Gastrocnemius medialis (tissue), 4 donors: ENCODE measurements around the gene TMEM109. TPM values are rescaled to one million over a fixed set of nuclear protein-coding genes. Genes with fewer than 3 reads are reported as not detected.

Source experiments
- ATAC-seq, 2 donors: fragments of 150-250 bp; one replicate each; pipeline ENCODE4 v1.9.1; 2016
- DNase-seq, 2 donors: peaks; one replicate each; pipeline ENCODE4 v3.0.0-alpha.2; 2019
- H3K27ac ChIP-seq, 4 donors: fragments of 200-600 bp; sonication (generic); 1 replicate in 1 of 4; 2 replicates in 3 of 4; pipeline ENCODE4 v1.5.1; 2016 to 2018; ENCODE audit warnings: mild to moderate bottlenecking in 2 of 4, moderate library complexity in 1 of 4
- H3K27me3 ChIP-seq, 3 donors: fragments of 200-600 bp; sonication (generic) in 2 of 3; 1 replicate in 1 of 3; 2 replicates in 2 of 3; pipeline versions ENCODE4 v1.5.1 to v1.6.0; 2016 to 2019; ENCODE audit warnings: mild to moderate bottlenecking in 1 of 3, moderate library complexity in 1 of 3
- H3K36me3 ChIP-seq, 2 donors: fragments of 200-600 bp; sonication (generic) in 1 of 2; one replicate each; pipeline ENCODE4 v1.5.1; 2017 to 2018
- H3K4me1 ChIP-seq, 2 donors: fragments of 200-600 bp; sonication (generic) in 1 of 2; one replicate each; pipeline ENCODE4 v1.5.1; 2016 to 2017; ENCODE audit warnings: mild to moderate bottlenecking in 2 of 2
- H3K4me3 ChIP-seq, 4 donors: fragments of 200-600 bp; sonication (generic) in 3 of 4; 1 replicate in 1 of 4; 2 replicates in 3 of 4; pipeline ENCODE4 v1.5.1; 2016 to 2019; ENCODE audit warnings: mild to moderate bottlenecking in 2 of 4
- H3K9me3 ChIP-seq, 3 donors: fragments of 200-600 bp; sonication (generic) in 2 of 3; 1 replicate in 1 of 3; 2 replicates in 2 of 3; pipeline ENCODE4 v1.5.1; 2016 to 2019
- POLR2A ChIP-seq, 2 donors: fragments of 450-650 bp; IDR thresholded peaks; one replicate each; pipeline ENCODE4 v1.6.1; 2017; ENCODE audit warnings: antibody characterized with exemption in 2 of 2, mild to moderate bottlenecking in 2 of 2, moderate library complexity in 2 of 2
- in situ Hi-C, 4 donors: fragments of 200-750 bp; cut with MboI; loops; one replicate each; pipeline versions ENCODE4 v1.15.0 to v1.8.0; 2017; ENCODE audit warnings: low sequenced_read_pairs in 4 of 4
- intact Hi-C: fragments of 100-400 bp; cut with DNase I; formaldehyde crosslinking; loops from one replicate; pipeline ENCODE4 v1.15.1; 2023; ENCODE audit warnings: low total_unique reads
- total RNA-seq, 4 donors: library from RNA; depleted of rRNA; stranded (reverse); fragments of >200 nt; gene quantifications; one replicate each; pipeline versions ENCODE4 v1.1.0 to v1.2.3, GENCODE V29; 2016
- TF ChIP-seq, protein P1 (sequence below), 5 experiments: fragments of 450-650 bp in 3 of 5; fragments of 200-600 bp in 2 of 5; sonication (generic) in 2 of 5; IDR thresholded peaks in 4 of 5; conservative IDR thresholded peaks in 1 of 5; 1 replicate in 4 of 5; 2 replicates in 1 of 5; pipeline ENCODE4 v1.5.1; 2016 to 2019; ENCODE audit warnings: antibody characterized with exemption in 5 of 5, mild to moderate bottlenecking in 3 of 5, moderate library complexity in 3 of 5

The TMEM109 gene
- total RNA-seq, 4 donors from 2014 or later = 56.5 to 105 (median 82.6) TPM

DNA sequence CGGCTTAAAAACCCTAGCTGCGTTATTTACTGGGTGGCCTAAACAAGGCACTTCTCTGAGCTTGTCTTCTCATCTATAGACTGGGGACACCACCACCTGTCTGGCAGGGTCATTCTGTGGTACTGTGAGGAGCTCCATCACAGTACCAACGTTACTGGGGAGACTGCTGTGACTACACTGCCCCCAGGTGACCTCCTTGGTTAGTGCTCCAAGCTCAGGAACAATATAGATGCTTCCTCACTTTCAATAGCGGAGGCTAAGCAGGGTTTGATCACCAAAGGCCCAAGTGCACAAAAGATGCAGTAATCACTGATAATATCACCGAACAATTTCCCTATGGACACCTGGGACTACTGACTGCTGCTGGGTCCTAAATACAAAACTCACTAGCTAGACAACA, 26.4 kb upstream of the TMEM109 start:
- Histone ChIP-seq H3K4me3 (no peak overlapping the region), H3K4me1 (no peaks in the 10 kb centered on the region), H3K27me3 (no peaks in the 10 kb centered on the region), H3K9me3 (no peaks in the 10 kb centered on the region), H3K36me3 (peaks cover 0 to 24% of the 10 kb centered on the region in 2 donors), H3K27ac (no peak overlapping the region)
- TF ChIP-seq, protein P1, sequence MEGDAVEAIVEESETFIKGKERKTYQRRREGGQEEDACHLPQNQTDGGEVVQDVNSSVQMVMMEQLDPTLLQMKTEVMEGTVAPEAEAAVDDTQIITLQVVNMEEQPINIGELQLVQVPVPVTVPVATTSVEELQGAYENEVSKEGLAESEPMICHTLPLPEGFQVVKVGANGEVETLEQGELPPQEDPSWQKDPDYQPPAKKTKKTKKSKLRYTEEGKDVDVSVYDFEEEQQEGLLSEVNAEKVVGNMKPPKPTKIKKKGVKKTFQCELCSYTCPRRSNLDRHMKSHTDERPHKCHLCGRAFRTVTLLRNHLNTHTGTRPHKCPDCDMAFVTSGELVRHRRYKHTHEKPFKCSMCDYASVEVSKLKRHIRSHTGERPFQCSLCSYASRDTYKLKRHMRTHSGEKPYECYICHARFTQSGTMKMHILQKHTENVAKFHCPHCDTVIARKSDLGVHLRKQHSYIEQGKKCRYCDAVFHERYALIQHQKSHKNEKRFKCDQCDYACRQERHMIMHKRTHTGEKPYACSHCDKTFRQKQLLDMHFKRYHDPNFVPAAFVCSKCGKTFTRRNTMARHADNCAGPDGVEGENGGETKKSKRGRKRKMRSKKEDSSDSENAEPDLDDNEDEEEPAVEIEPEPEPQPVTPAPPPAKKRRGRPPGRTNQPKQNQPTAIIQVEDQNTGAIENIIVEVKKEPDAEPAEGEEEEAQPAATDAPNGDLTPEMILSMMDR (IDR thresholded peaks at IDR 0.05 in 4 of 5, conservative IDR thresholded peaks at IDR 0.05 in 1 of 5) = peak; percentile 22 to 51 (median 46)
- no peak for TF ChIP-seq POLR2A (IDR thresholded peaks at IDR 0.05)
- intact Hi-C loops (loop anchor here (1.0 to 2.0 kb wide), 2 partner anchors 56 to 113 kb away; no protein-coding TSS in a partner anchor), in situ Hi-C loops (no loop called here)
- DNase-seq (no peak), ATAC-seq (peak; percentile 54 to 86)

DNA sequence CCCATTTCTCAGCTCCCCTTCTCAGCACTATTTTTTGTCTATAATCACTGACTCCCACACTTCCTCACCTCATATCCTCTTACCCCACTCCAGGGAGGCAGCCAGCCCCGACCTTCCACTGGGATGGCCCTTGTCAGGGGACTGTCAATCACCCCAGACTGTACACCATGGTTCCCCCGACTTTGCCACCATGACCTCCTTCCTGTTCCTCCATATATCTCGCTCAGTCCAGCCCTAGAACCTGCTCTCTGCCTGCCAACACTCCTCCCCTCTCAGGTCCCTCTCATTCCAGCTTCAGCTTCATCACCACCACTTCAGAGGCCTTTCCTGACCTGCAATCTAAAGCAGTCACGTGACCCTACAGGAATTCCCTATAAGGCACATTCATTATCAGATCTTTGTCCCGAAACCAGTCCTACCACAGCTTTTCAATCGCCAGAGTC, 24.1 kb upstream of the TMEM109 start:
- intact Hi-C loops = no loop called here
- H3K27ac ChIP-seq = no peak overlapping the region
- ATAC-seq = no peak
- H3K4me3 ChIP-seq = no peak overlapping the region
- TF ChIP-seq POLR2A (IDR thresholded peaks at IDR 0.05) = no peak
- TF ChIP-seq, protein P1 (IDR thresholded peaks at IDR 0.05 in 4 of 5, conservative IDR thresholded peaks at IDR 0.05 in 1 of 5) = no peak
- H3K9me3 ChIP-seq = no peaks in the 10 kb centered on the region
- H3K27me3 ChIP-seq = no peaks in the 10 kb centered on the region
- peaks cover 0 to 47% of the 10 kb centered on the region in 2 donors for H3K36me3 ChIP-seq
- H3K4me1 ChIP-seq = no peaks in the 10 kb centered on the region
- DNase-seq = no peak
- in situ Hi-C loops = loop anchor here in 1 of 4 donors (5.0 kb wide), 1 partner anchor 48 kb away; the partner anchor contains the start of gene CCDC86

DNA sequence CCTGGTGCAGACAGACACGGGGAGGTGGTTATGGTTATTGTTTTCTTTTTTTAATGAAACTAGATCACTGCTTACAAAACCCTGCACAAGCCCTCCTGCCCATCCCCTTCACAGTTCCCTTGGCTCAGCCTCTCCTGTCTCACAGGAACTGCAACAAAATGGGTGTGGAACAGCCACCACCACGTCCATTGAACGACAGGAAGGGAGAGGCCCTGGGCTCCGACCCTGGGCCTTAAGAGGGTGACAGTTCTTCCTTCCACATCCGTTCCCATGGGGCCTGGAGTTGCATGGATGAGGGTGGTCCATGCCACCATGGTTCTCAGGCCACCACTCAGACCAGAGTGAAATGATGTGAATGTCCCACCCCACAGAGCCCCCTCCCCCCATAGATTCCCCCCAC, 23.3 kb upstream of the TMEM109 start:
- H3K27ac ChIP-seq = peak overlapping the region in 1 of 4 donors; percentile 3
- in situ Hi-C loops (loop anchor here in 1 of 4 donors (5.0 kb wide), 1 partner anchor 48 kb away; the partner anchor contains the start of gene CCDC86), intact Hi-C loops (no loop called here)
- ATAC-seq = no peak
- no peak for DNase-seq
- no peak for TF ChIP-seq POLR2A (IDR thresholded peaks at IDR 0.05)
- TF ChIP-seq, protein P1 (IDR thresholded peaks at IDR 0.05 in 4 of 5, conservative IDR thresholded peaks at IDR 0.05 in 1 of 5) = no peak
- H3K27me3 ChIP-seq = no peaks in the 10 kb centered on the region
- no peak overlapping the region for H3K4me3 ChIP-seq
- peaks cover 0 to 53% of the 10 kb centered on the region in 2 donors for H3K36me3 ChIP-seq
- no peaks in the 10 kb centered on the region for H3K4me1 ChIP-seq
- H3K9me3 ChIP-seq = no peaks in the 10 kb centered on the region

DNA sequence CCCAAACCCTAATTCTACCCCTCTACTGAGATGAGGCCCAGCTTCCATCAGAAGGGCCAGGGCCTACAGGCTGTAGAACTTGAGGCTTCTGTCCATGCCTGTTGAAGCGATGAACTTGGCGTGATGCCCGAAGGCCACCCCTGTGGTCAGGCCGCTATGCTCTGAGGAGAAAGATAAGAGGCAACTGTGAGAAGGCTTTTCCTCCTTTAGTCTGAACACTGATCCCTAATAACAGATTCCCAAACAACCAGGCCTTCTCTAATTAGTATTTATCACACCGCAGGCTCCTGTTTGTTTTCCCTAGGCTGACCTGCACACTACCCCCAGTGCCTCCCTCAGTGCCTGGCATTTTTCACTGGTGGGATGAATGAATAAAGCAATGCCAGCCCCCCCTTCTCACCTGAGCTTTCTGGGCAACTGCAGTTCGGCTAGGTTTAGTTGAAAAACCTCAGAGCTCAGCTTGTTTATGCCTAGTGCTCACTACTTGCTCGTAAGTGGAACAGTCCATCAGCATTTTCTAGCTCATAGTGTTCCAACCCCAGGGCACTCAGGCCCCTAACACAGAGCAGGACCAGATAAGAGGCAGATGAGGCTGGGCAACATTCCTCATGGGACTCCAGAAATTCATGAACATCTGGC, 22.7 kb upstream of the TMEM109 start:
- DNase-seq (no peak), ATAC-seq (no peak)
- no peaks in the 10 kb centered on the region for H3K9me3 ChIP-seq
- no peak overlapping the region for H3K4me3 ChIP-seq
- intact Hi-C loops (no loop called here), in situ Hi-C loops (loop anchor here in 1 of 4 donors (5.0 kb wide), 1 partner anchor 49 kb away; the partner anchor contains the start of gene CCDC86)
- no peaks in the 10 kb centered on the region for H3K4me1 ChIP-seq
- no peaks in the 10 kb centered on the region for H3K27me3 ChIP-seq
- no peak for TF ChIP-seq POLR2A (IDR thresholded peaks at IDR 0.05)
- TF ChIP-seq, protein P1 (IDR thresholded peaks at IDR 0.05 in 4 of 5, conservative IDR thresholded peaks at IDR 0.05 in 1 of 5) = no peak
- H3K27ac ChIP-seq = peak overlapping the region in 2 of 4 donors; percentile 3 to 23
- peaks cover 0 to 58% of the 10 kb centered on the region in 2 donors for H3K36me3 ChIP-seq
